ENCODE data around the gene TNFRSF4.
"Not testable (repeated sequence)": the region's sequence is repeated elsewhere in the genome, so short reads cannot be mapped to it uniquely, and the experiment has no call there.

Gene TNFRSF4

GRCh38 chr1:1199961-1200875 lies 13.7 kb downstream of the TNFRSF4 start:
- no peak for DNase-seq

GRCh38 chr1:1199141-1199960 lies 14.6 kb downstream of the TNFRSF4 start:
- no peak for DNase-seq

DNA sequence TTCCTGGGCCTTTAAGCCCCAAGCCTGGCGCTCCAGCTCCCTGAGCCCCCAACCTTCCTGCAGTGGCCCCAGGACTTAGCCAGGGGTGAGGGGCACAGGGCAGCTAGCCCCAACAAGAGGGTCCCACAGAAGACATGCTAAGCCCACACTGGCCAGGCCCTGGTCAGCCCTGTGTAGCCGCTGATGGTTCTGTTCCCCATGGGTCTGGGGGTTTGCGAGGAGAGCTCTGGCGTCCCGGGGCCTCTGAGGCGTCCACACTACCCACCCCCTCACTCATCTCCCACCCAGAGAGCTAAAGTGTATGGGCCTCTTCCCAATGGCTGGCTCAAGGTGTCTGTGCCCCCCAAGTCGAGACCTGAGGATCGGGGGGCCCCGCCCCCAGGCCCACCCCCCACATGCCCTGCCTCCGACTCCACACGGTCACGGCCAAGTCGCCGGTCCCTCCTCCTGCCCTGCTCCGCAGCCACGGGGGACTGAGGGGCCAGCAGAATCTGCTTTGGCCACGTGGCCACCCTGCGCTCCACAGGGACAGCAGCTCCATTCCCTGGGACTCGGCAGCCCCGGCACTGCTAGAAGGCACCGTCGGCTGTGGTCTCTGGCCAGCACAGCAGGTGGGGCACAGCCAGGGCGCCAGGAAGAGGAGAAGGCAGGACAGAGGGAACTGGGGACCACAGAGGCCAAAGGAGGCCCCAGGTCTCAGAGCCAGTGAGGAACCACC lies 15.4 kb downstream of the TNFRSF4 start:
- no peak for DNase-seq

GRCh38 chr1:1197551-1198422 lies 16.2 kb downstream of the TNFRSF4 start:
- DNase-seq: no peak

GRCh38 chr1:1197188-1197500 lies 16.8 kb downstream of the TNFRSF4 start:
- no peak for DNase-seq

DNA sequence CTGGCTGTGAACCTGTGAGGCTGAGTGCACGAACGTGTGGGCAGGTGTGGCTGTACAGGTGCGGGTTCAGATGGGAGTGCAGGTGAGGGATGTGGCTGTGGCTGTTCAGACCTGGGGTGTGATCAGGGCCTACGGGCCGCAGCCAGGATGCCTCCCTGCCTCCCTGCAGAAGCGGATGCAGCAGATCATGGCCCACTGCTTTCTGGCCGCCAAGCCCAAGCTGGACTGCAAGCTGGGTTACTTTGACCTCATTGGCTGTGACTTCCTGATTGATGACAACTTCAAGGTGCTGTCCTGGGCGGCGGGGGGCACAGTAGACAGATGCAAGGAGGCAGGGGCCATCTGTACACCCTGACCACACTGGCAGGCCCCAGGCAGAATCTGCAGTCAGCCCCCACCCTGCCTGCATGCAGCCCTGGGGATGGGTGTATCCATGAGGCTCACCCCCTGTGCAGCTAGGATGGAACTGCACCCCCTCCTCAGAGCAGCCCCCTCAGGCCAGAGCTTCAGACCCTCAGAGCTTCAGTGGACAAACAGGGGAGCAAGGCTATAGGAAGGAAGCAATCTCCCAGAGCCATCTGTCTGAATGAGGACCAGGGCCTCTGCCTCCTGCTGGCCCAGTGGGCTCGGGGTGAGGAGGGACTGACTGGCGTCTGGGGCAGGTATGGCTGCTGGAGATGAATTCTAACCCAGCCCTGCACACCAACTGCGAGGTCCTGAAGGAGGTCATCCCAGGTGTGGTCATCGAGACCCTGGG lies 17.3 kb downstream of the TNFRSF4 start:
- DNase-seq: no peak

DNA sequence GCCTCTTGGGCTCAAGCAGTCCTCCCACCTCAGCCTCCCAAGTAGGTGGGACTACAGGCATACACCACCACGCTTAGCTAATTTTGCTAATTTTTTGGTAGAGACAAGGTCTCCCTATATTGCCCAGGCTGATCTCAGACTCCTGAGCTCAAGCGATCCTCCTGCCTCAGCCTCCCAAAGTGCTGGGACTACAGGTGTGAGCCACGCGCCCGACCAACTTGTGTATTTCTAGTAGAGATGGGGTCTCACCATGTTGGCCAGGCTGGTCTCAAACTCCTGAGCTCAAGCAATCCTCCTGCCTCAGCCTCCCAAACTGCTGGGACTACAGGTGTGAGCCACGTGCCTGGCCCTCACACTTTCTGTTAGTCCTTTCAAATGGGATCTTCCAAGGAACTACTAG lies 18.2 kb downstream of the TNFRSF4 start:
- not testable (repeated sequence) for DNase-seq

DNA sequence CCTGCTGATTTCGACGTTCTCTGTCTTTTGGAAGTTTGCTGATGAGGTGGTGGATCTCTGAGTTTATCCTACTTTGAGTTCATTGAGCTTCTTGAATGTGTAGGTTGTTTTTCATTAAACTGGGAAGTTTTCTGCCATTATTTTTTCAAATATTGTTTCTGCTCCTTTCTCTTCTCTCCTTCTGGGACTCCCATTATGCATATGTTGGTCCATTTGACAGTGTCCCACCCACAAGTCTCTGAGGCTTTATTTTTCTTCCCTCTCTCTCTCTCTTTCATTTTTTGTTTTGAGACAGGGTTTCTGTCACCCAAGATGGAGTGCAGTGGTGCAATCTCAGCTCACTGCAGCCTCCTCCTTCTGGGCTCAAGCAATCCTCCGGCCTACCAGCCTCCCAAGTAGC lies 19.2 kb downstream of the TNFRSF4 start:
- DNase-seq: no peak

DNA sequence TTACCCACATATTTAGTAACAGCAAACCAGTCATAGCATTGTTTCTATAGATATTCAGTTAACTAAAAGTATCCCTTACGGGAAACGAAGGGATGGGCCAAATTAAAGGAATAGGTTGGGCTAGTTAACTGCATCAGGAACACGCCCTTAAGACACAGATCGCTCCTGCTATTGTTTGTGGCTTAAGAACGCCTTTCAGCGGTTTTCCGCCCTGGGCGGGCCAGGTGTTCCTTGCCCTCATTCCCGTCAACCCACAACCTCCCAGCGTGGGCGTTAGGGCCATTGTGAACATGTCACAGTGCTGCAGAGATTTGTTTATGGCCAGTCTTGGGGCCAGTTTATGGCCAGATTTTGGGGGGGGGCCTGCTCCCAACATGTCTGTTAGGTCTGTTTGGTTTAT lies 22.2 kb downstream of the TNFRSF4 start:
- no peak for DNase-seq

DNA sequence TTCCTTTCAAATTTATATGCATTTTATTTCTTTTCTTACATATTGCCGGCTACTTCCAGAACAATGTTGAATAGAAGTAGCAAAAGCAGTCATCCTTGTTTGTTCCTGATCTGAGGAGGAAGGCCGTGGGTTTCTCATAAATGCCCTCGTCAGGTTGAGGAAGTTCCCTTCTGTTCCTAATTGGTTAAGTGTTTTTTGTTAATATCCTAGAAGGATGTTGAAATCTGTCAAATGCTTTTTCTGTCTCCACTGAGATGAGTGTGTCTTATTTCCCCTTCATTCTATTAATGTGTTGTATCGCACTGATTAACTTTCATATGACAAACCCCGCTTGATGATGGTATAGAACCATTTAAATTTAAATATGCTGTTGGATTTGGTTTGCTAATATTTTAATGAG lies 24.8 kb downstream of the TNFRSF4 start:
- DNase-seq: no peak

DNA sequence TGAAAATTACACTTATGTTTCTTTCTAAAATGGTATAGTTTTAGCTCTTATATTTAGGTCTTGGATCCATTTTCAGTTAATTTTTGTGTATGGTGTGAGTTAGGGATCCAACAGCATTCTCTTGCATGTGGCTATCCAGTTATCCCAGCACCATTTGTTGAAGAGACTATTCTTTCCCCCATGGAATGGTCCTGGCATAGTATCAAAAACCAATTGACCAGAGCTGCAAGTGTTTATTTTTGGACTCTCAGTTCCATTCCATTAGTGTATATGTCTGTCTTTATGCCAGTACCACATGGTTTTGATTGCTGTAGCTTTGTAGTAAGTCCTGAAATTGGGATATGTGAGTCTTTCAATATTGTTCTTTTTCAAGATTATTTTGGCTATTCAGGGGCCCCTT lies 26.0 kb downstream of the TNFRSF4 start:
- DNase-seq: no peak

DNA sequence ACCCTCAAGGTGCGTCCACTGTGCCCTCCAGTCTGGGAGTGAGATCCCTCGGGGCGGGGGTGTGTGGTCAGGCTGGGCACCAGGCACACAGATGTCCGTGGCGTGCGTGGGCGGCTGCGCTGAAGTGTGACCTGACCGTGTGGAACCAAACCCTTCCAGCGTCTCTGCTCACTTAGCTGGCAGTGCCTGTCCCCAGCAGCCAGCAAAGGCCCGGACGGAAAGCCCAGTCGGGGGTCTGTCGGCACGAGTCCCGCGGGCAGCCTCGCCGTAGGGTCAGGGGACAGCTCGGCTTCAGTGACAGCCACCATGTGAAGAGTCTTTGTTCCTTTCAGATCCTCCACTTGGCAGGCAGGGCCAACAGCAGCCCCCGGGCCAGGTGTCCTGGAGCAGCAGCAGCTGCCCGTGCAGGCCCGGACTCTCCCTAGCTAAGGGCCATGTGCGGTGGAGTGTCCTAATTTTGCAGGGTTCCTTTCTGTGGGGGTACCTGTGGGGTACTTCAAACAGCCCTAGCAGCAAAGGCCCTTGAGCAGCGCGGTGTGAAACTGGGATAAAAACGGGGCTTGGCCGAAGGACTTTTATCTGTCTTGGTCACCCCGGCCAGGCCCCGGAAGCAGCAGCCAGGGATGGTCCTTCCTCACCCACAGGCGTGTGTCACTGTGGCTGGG lies 28.7 kb downstream of the TNFRSF4 start:
- no peak for DNase-seq

GRCh38 chr1:1183833-1184775 lies 29.8 kb downstream of the TNFRSF4 start:
- no peak for DNase-seq

DNA sequence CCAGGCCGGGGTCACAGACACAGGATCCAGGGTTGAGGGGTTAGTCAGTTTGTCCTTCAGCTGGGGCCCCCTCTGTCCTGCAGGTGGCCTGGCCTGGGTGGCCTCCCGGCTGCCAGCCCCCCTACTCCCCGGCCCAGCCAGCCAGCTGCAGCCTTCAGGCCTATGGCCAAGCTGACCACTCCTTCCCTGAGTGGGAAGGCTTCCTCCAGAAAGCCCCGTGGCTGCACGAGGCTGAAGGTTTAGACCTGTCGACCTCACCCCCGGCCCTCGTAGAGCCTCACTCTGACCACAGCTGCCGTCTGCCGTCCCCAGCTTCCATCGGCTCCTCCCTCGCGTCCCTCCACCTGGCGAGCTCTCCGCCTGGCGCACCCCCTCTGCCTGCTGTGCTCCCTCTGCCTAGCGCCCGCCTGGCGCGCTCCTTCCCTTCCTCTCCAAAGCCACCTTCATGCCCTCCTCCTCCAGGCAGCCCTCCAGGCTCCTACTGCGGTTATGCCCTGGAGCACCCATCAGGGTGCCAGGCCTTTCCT lies 30.7 kb downstream of the TNFRSF4 start:
- DNase-seq: no peak

- DNase-seq: no peak
Measured at GRCh38 chr1:1182491-1183220, 31.3 kb downstream of the TNFRSF4 start.

DNA sequence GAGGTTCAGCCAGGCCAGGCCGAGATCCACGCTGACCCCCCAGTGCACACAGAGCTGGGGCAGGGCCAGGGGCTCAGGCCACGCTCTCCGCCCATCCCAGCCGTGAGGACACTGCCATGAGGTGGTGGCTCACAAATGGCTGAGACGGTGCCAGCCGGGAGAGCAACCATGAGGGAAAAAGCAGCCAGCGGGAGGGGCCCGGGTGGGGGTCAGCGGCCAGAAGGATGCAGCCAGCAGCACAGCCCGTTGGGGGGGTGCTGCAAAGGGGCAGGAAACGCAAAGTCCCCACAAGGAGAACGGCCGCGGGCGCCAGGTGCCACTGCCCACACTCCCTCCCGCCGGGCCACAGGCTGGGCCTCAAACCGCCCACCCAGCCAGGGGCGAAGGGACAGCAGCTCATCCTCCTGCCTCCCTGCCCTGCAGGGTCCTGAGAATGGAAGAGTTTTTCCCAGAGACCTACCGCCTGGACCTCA lies 32.0 kb downstream of the TNFRSF4 start:
- DNase-seq: no peak

- DNase-seq: no peak
Measured at GRCh38 chr1:1181129-1181937, 32.6 kb downstream of the TNFRSF4 start.
